Natural killer cell treated with Interleukin-12 subunit alpha and Interleukin-12 subunit beta and Interleukin-15 and Interleukin-18, amount 100 ng/mL, for 72 hours (primary cell): ENCODE results near the gene M1AP. TPM values are rescaled to one million over a fixed set of nuclear protein-coding genes. Genes with fewer than 3 reads are reported as not detected.

Source experiments
- ATAC-seq, 2 donors: fragments of 150-1000 bp; cut with Tn5 transposase in 1 of 2; sonication (Bioruptor Pico), chemical (Tn5 transposase) in 1 of 2; 2 replicates each; pipeline ENCODE4 v1.10.0; 2021
- DNase-seq: peaks from one replicate; pipeline ENCODE4 v3.0.0; 2022; ENCODE audit warnings: low spot score
- H3K27ac Mint-ChIP-seq, 2 donors: 1 replicate in 1 of 2; 2 replicates in 1 of 2; pipeline ENCODE4 v1.8.0; 2022; ENCODE audit warnings: mixed read lengths in 2 of 2, mild to moderate bottlenecking in 1 of 2, moderate library complexity in 1 of 2
- H3K27me3 Mint-ChIP-seq, 2 donors: 1 replicate in 1 of 2; 2 replicates in 1 of 2; pipeline ENCODE4 v1.8.0; 2022; ENCODE audit warnings: mixed read lengths in 2 of 2
- H3K36me3 Mint-ChIP-seq: one replicate; pipeline ENCODE4 v1.8.0; 2022; ENCODE audit warnings: mixed read lengths
- H3K4me1 Mint-ChIP-seq, 2 donors: 1 replicate in 1 of 2; 2 replicates in 1 of 2; pipeline ENCODE4 v1.8.0; 2022; ENCODE audit warnings: low read depth in 2 of 2, mixed read lengths in 2 of 2, mild to moderate bottlenecking in 1 of 2
- H3K4me3 Mint-ChIP-seq: one replicate; pipeline ENCODE4 v1.8.0; 2022; ENCODE audit warnings: mixed read lengths
- H3K9me3 Mint-ChIP-seq: 2 replicates; pipeline ENCODE4 v1.8.0; 2022; ENCODE audit warnings: mixed read lengths
- total RNA-seq, 2 donors: library from RNA; stranded (reverse); gene quantifications; one replicate each; pipeline ENCODE4 v1.2.3, GENCODE V29; 2022

The M1AP gene
- total RNA-seq, 2 donors from 2014 or later, result not detected

- Mint-ChIP-seq H3K9me3 (no peaks in the 10 kb centered on the region), H3K4me1 (peaks cover 0 to 17% of the 10 kb centered on the region in 2 donors), H3K4me3 (no peak overlapping the region), H3K27me3 (peaks cover 17 to 22% of the 10 kb centered on the region in 2 donors), H3K36me3 (no peaks in the 10 kb centered on the region), H3K27ac (peak overlapping the region in 1 of 2 donors; percentile 53)
- peak in 1 of 2 donors; percentile 7 for ATAC-seq
- DNase-seq, result no peak
Measured at GRCh38 chr2:74560591-74560990, 87.5 kb downstream of the M1AP start.

- no peaks in the 10 kb centered on the region for H3K36me3 Mint-ChIP-seq
- H3K4me1 Mint-ChIP-seq, result peaks cover 0 to 17% of the 10 kb centered on the region in 2 donors
- no peak for ATAC-seq
- DNase-seq, result no peak
- no peak overlapping the region for H3K4me3 Mint-ChIP-seq
- H3K27ac Mint-ChIP-seq, result no peak overlapping the region
- no peaks in the 10 kb centered on the region for H3K9me3 Mint-ChIP-seq
- H3K27me3 Mint-ChIP-seq, result peaks cover 15 to 22% of the 10 kb centered on the region in 2 donors
Measured at GRCh38 chr2:74559912-74560311, 88.2 kb downstream of the M1AP start.

- H3K9me3 Mint-ChIP-seq, result no peaks in the 10 kb centered on the region
- no peak overlapping the region for H3K4me3 Mint-ChIP-seq
- ATAC-seq (no peak), DNase-seq (no peak)
- peaks cover 14 to 15% of the 10 kb centered on the region in 2 donors for H3K27me3 Mint-ChIP-seq
- peaks cover 0 to 19% of the 10 kb centered on the region in 2 donors for H3K4me1 Mint-ChIP-seq
- no peak overlapping the region for H3K27ac Mint-ChIP-seq
- H3K36me3 Mint-ChIP-seq, result no peaks in the 10 kb centered on the region
Measured at GRCh38 chr2:74558284-74559230, 89.6 kb downstream of the M1AP start.

- DNase-seq, result no peak
- Mint-ChIP-seq H3K27me3 (peaks cover 6 to 11% of the 10 kb centered on the region in 2 donors), H3K9me3 (no peaks in the 10 kb centered on the region), H3K4me1 (peaks cover 12 to 26% of the 10 kb centered on the region in 2 donors), H3K27ac (no peak overlapping the region), H3K4me3 (no peak overlapping the region), H3K36me3 (no peaks in the 10 kb centered on the region)
- no peak for ATAC-seq
Measured at GRCh38 chr2:74556831-74557370, 91.2 kb downstream of the M1AP start.

- Mint-ChIP-seq H3K9me3 (no peaks in the 10 kb centered on the region), H3K27me3 (peaks cover 7 to 8% of the 10 kb centered on the region in 2 donors), H3K27ac (no peak overlapping the region), H3K4me1 (peaks cover 12 to 24% of the 10 kb centered on the region in 2 donors), H3K4me3 (peak overlapping the region; percentile 88), H3K36me3 (no peaks in the 10 kb centered on the region)
- DNase-seq (no peak), ATAC-seq (no peak)
Measured at GRCh38 chr2:74556159-74556558, 92.0 kb downstream of the M1AP start.

- no peak for ATAC-seq
- Mint-ChIP-seq H3K36me3 (no peaks in the 10 kb centered on the region), H3K4me1 (peaks cover 12 to 23% of the 10 kb centered on the region in 2 donors), H3K9me3 (no peaks in the 10 kb centered on the region), H3K27ac (peak overlapping the region; percentile 68 to 87), H3K4me3 (peak overlapping the region; percentile 88), H3K27me3 (peaks cover 8 to 9% of the 10 kb centered on the region in 2 donors)
- no peak for DNase-seq
Measured at GRCh38 chr2:74555610-74556103, 92.5 kb downstream of the M1AP start.

- no peaks in the 10 kb centered on the region for H3K9me3 Mint-ChIP-seq
- no peaks in the 10 kb centered on the region for H3K36me3 Mint-ChIP-seq
- peaks cover 10 to 13% of the 10 kb centered on the region in 2 donors for H3K27me3 Mint-ChIP-seq
- peak; percentile 66 to 72 for ATAC-seq
- DNase-seq, result peak; percentile 69
- peak overlapping the region; percentile 88 for H3K4me3 Mint-ChIP-seq
- H3K4me1 Mint-ChIP-seq, result peaks cover 12 to 16% of the 10 kb centered on the region in 2 donors
- peak overlapping the region; percentile 68 to 87 for H3K27ac Mint-ChIP-seq
Measured at GRCh38 chr2:74554820-74555531, 93.2 kb downstream of the M1AP start.

GRCh38 chr2:74553892-74554819, 94.0 kb downstream of the M1AP start, which contains the start of the genes DOK1 and LOXL3:
DOK1 (plus strand) TSS chr2:74554720; CDS start chr2:74554755, 35 bp downstream.
LOXL3 (minus strand) TSS chr2:74553942; CDS start chr2:74552634, 1,308 bp downstream.
- Mint-ChIP-seq H3K9me3 (no peaks in the 10 kb centered on the region), H3K36me3 (no peaks in the 10 kb centered on the region), H3K4me1 (peaks cover 12 to 19% of the 10 kb centered on the region in 2 donors), H3K27ac (peak within 1 kb of the TSS; percentile 68 to 87), H3K27me3 (peaks cover 13 to 16% of the 10 kb centered on the region in 2 donors), H3K4me3 (peak within 1 kb of the TSS; percentile 88)
- ATAC-seq (peak; percentile 86 to 92), DNase-seq (peak; percentile 89)

- Mint-ChIP-seq H3K27me3 (peaks cover 17 to 21% of the 10 kb centered on the region in 2 donors), H3K36me3 (no peaks in the 10 kb centered on the region), H3K4me3 (peak overlapping the region; percentile 66), H3K9me3 (no peaks in the 10 kb centered on the region), H3K4me1 (peaks cover 12 to 19% of the 10 kb centered on the region in 2 donors), H3K27ac (peak overlapping the region; percentile 41 to 87)
- DNase-seq (no peak), ATAC-seq (no peak)
Measured at GRCh38 chr2:74552914-74553811, 95.0 kb downstream of the M1AP start.

- Mint-ChIP-seq H3K4me3 (peak overlapping the region; percentile 66), H3K36me3 (no peaks in the 10 kb centered on the region), H3K4me1 (peaks cover 12 to 19% of the 10 kb centered on the region in 2 donors), H3K27ac (peak overlapping the region; percentile 24 to 41), H3K9me3 (no peaks in the 10 kb centered on the region), H3K27me3 (peaks cover 22 to 30% of the 10 kb centered on the region in 2 donors)
- ATAC-seq (no peak), DNase-seq (no peak)
Measured at GRCh38 chr2:74551942-74552913, 95.9 kb downstream of the M1AP start.

- Mint-ChIP-seq H3K4me3 (no peak overlapping the region), H3K4me1 (peaks cover 12 to 19% of the 10 kb centered on the region in 2 donors), H3K9me3 (no peaks in the 10 kb centered on the region), H3K36me3 (no peaks in the 10 kb centered on the region), H3K27me3 (peaks cover 24 to 35% of the 10 kb centered on the region in 2 donors), H3K27ac (no peak overlapping the region)
- DNase-seq, result peak; percentile 28
- ATAC-seq, result no peak
Measured at GRCh38 chr2:74551530-74551929, 96.6 kb downstream of the M1AP start.
